ENCODE results near the gene SAMSN1. TPM values are rescaled to one million over a fixed set of nuclear protein-coding genes. Genes with fewer than 3 reads are reported as not detected.

SAMSN1 gene
- total RNA-seq, 4 donors from 2014 or later = 0.29 to 3.0 (median 1.8) TPM

DNA sequence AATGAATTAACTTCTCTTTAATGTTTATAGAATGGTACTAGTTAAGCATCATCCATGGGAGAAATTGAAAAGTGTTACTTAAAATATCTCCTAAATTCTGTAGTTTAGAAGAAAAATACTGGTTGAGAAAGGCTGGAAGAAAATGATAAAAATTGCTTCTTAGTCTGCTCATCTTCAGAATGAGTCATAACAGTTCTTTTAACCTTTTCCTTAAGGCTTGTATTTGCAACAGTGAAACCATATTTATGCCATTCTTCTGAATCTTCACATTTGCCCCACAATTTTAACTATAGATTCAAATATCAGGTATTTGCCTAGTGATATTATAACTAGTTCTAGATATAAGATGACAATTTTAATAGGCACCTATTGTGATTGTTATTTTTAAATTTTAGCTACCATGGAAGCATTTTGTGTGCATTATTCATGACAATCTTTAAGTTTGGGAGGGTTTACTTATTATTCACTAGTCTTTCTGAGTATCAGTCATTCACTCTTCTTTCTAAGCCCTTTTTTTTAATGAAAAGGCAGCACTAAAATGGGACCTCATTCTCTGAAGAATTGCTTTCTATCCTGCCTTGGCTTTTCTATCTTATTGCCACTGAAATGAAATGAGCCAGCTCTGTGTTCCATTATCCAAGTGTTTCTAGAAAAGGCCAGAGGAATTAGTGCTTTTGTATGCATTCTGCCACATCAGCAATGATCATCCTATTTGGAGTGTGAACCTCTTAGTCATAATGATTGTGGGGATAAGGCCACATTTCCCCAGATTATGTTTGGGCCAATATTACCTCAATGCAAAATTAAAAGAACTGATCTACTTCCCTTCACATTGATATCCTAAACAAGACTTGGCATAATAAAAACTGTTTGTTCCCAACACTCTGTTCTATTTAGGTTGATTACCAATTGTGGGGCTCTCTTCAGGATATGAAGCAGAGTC, 58.4 kb downstream of the SAMSN1 start:
- Histone ChIP-seq H3K4me1 (no peaks in the 10 kb centered on the region), H3K27ac (no peak overlapping the region), H3K36me3 (no peaks in the 10 kb centered on the region), H3K9me3 (no peaks in the 10 kb centered on the region), H3K4me3 (no peak overlapping the region), H3K27me3 (no peaks in the 10 kb centered on the region)
- intact Hi-C loops (cut with DNase I; ENCODE audit: low total_unique reads) = no loop called here
- DNase-seq = no peak
- no peak for TF ChIP-seq POLR2A (IDR thresholded peaks at IDR 0.05)
- TF ChIP-seq, protein P1, sequence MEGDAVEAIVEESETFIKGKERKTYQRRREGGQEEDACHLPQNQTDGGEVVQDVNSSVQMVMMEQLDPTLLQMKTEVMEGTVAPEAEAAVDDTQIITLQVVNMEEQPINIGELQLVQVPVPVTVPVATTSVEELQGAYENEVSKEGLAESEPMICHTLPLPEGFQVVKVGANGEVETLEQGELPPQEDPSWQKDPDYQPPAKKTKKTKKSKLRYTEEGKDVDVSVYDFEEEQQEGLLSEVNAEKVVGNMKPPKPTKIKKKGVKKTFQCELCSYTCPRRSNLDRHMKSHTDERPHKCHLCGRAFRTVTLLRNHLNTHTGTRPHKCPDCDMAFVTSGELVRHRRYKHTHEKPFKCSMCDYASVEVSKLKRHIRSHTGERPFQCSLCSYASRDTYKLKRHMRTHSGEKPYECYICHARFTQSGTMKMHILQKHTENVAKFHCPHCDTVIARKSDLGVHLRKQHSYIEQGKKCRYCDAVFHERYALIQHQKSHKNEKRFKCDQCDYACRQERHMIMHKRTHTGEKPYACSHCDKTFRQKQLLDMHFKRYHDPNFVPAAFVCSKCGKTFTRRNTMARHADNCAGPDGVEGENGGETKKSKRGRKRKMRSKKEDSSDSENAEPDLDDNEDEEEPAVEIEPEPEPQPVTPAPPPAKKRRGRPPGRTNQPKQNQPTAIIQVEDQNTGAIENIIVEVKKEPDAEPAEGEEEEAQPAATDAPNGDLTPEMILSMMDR (IDR thresholded peaks at IDR 0.05) = no peak

DNA sequence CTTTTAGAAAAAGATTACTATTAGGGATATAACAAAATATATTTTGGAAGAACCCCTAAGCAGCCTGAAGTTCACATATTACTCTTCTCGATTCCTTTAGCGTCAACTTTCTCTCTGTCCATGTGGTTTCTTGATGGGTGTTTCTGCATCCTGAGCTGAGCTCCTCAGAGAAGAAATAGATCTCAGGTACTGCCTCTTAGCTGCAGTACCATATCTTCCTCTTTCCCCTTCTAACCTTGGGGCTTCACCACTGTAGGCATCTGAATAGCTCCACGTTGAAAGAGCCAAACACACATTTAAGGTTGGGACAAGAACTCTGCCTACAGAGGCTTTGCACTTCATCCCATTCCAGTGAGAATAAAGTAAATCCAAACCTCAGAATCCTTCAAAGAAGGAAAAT, 59.2 kb downstream of the SAMSN1 start:
- TF ChIP-seq POLR2A (IDR thresholded peaks at IDR 0.05) = no peak
- TF ChIP-seq, protein P1 (IDR thresholded peaks at IDR 0.05) = no peak
- Histone ChIP-seq H3K4me1 (no peaks in the 10 kb centered on the region), H3K4me3 (no peak overlapping the region), H3K27me3 (no peaks in the 10 kb centered on the region), H3K27ac (no peak overlapping the region), H3K9me3 (no peaks in the 10 kb centered on the region), H3K36me3 (no peaks in the 10 kb centered on the region)
- intact Hi-C loops (cut with DNase I; ENCODE audit: low total_unique reads) = no loop called here
- DNase-seq = no peak

DNA sequence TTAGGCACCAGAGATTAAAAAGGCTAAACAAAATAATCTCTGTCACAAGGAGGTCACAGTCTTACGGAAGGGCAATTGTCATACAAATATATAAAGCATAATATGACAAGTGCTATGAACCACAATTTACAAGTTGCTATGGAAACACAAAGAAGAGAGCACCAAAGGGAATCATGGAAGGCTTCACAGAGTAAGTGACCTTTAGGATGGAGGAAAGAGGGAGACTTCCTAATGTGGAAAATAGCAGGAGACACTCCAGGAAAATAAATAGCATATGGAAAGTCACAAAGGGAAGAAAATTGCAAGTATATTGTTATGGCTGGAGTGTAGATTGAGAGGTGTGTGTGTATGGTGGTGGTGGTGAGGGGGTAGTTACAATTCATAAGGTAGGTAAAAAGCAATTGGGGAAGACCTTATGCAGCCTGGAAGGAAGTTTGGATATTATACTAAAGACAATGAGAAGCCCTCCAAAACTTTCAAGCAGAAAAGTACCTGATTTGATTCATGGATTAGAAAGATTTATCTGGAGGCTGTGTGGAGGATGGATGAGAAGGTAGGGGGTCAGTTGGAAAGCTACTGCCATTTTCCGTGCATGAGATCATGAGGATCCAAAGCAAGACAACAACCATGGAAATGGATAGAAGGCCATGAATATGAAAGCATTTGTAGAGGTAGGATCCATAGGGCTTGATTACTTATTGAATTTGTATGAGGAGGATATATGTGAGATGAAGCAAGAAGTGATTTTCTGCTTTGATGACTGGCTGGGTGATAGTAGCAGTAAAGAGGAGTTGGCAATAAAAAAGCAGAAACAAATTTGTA, 61.7 kb downstream of the SAMSN1 start:
- Histone ChIP-seq H3K27ac (no peak overlapping the region), H3K4me3 (no peak overlapping the region), H3K4me1 (no peaks in the 10 kb centered on the region), H3K36me3 (no peaks in the 10 kb centered on the region), H3K27me3 (no peaks in the 10 kb centered on the region), H3K9me3 (no peaks in the 10 kb centered on the region)
- intact Hi-C loops (cut with DNase I; ENCODE audit: low total_unique reads) = no loop called here
- no peak for DNase-seq
- TF ChIP-seq, protein P1 (IDR thresholded peaks at IDR 0.05) = no peak
- TF ChIP-seq POLR2A (IDR thresholded peaks at IDR 0.05) = no peak

DNA sequence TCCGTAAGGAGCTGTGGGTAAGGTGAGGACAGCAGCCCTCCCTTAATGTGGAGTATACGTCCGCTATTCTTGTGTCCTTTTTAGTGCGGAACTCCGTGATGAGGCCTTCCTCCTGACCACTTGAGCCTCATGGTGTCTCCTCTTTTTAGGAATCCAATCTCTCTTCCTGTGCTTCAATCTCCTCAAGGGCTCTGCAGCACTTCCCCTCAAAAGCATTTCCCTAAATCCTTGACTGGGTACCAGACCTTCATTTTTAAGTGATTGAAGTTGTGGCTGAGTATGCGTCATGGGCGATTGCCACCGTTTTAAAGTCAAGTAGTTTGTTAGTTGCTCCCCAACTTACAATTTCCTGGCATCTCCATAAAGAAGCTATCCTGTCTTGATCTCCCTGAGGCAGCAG, 62.8 kb downstream of the SAMSN1 start:
- intact Hi-C loops (cut with DNase I; ENCODE audit: low total_unique reads) = no loop called here
- Histone ChIP-seq H3K36me3 (no peaks in the 10 kb centered on the region), H3K9me3 (no peaks in the 10 kb centered on the region), H3K4me1 (no peaks in the 10 kb centered on the region), H3K27ac (no peak overlapping the region), H3K4me3 (no peak overlapping the region), H3K27me3 (no peaks in the 10 kb centered on the region)
- TF ChIP-seq, protein P1 (IDR thresholded peaks at IDR 0.05) = no peak
- no peak for TF ChIP-seq POLR2A (IDR thresholded peaks at IDR 0.05)
- no peak for DNase-seq

DNA sequence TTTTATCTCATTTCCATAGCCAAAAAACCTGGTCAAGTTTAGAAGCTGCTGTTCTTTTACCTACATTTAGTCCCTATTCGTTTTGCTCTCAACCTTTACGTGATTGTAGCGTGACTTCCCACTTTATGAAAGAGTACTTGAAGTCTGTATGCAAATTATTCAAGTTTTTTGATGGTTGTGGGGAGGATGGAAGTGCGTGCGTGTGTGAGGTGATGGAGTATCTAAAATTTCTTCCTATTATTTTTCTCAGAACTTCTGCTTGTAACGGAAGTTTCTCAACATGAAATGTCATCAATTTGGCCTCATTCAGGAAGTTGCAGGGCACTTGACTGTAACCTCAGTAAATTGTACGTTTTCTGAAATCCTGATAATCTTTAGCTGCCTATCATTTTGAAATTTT, 64.0 kb downstream of the SAMSN1 start:
- TF ChIP-seq, protein P1 (IDR thresholded peaks at IDR 0.05) = no peak
- TF ChIP-seq POLR2A (IDR thresholded peaks at IDR 0.05) = no peak
- Histone ChIP-seq H3K4me3 (no peak overlapping the region), H3K27me3 (no peaks in the 10 kb centered on the region), H3K36me3 (no peaks in the 10 kb centered on the region), H3K4me1 (no peaks in the 10 kb centered on the region), H3K27ac (no peak overlapping the region), H3K9me3 (no peaks in the 10 kb centered on the region)
- DNase-seq = no peak
- intact Hi-C loops (cut with DNase I; ENCODE audit: low total_unique reads) = no loop called here

All from uterus (tissue), 4 donors.